ENCODE data around the gene COPZ1. TPM values are rescaled to one million over a fixed set of nuclear protein-coding genes. Genes with fewer than 3 reads are reported as not detected.

COPZ1 gene
- total and polyA plus RNA-seq, 2 donors (not counting 3 experiments of a cell fraction or from before 2014, with no cell fraction given) = 143 to 174 TPM

- no peak overlapping the region for H3K27ac ChIP-seq (ENCODE audit: insufficient read depth, low read depth, low read length)
- no peak overlapping the region for H3K9ac ChIP-seq (replicated peaks; ENCODE audit: extremely low read depth, insufficient read depth, low read length)
- H3K79me2 ChIP-seq (ENCODE audit: control insufficient read depth, insufficient read depth, low read length) = no peaks in the 10 kb centered on the region
- no peak overlapping the region for H2AFZ ChIP-seq (ENCODE audit: low read depth, low read length)
- dilution Hi-C loops (cut with MboI; ENCODE audit: extremely low pct_ligation_motif_present, low sequenced_read_pairs) (no loop called here), intact Hi-C loops (cut with micrococcal nuclease) (no loop called here)
- DNase-seq (ENCODE audit: low read depth, low spot score) (no peak), FAIRE-seq (no peak)
- H3K36me3 ChIP-seq (ENCODE audit: control insufficient read depth in 2 of 2, extremely low read depth in 1 of 2, insufficient read depth in 2 of 2, low read length in 2 of 2) = peaks cover 0 to under 1% of the 10 kb centered on the region in 2 experiments
- H3K9me1 ChIP-seq (replicated peaks; ENCODE audit: control insufficient read depth, extremely low read depth, insufficient read depth, low read length) = no peaks in the 10 kb centered on the region
- no peaks in the 10 kb centered on the region for H3K9me3 ChIP-seq (replicated peaks; ENCODE audit: control insufficient read depth, insufficient read depth, low read length)
- no peak overlapping the region for H3K4me2 ChIP-seq (ENCODE audit: insufficient read depth, low read length)
- ChIA-PET POLR2A (interaction anchor here (0.7 kb wide), 1 partner anchor 12 kb away, joined by 3 read pairs; no protein-coding TSS in a partner anchor), CTCF (interaction anchor here (0.6 to 3.0 kb wide), 7 partner anchors 9 to 358 kb away, joined by 3 to 15 read pairs (median 4); no protein-coding TSS in a partner anchor)
- no peak overlapping the region for H3K4me3 ChIP-seq (replicated peaks in 1 of 3; ENCODE audit: insufficient read depth in 1 of 3, low read depth in 1 of 3, low read length in 3 of 3)
- H4K20me1 ChIP-seq (replicated peaks; ENCODE audit: control insufficient read depth, extremely low read depth, insufficient read depth, low read length) = no peaks in the 10 kb centered on the region
- no peak for TF ChIP-seq JUN (IDR thresholded peaks at IDR 0.05; ENCODE audit: borderline replicate concordance, insufficient read depth, insufficient read length, low read depth)
- no peak for TF ChIP-seq POLR2A (IDR thresholded peaks at IDR 0.05; ENCODE audit: low read depth, low read length)
- H3K27me3 ChIP-seq (ENCODE audit: control insufficient read depth in 2 of 2, insufficient read depth in 2 of 2, low read length in 2 of 2) = no peaks in the 10 kb centered on the region
- no peaks in the 10 kb centered on the region for H3K4me1 ChIP-seq (ENCODE audit: control insufficient read depth, extremely low read depth, insufficient read depth, low read length)
- no TSS peak for BruUV-seq (replicated peaks)
These were observed 63.6 kb downstream of the COPZ1 start for GRCh38 chr12:54388237-54389133.

- H3K36me3 ChIP-seq (ENCODE audit: control insufficient read depth in 2 of 2, extremely low read depth in 1 of 2, insufficient read depth in 2 of 2, low read length in 2 of 2) = peaks cover 2 to 6% of the 10 kb centered on the region in 2 experiments
- dilution Hi-C loops (cut with MboI; ENCODE audit: extremely low pct_ligation_motif_present, low sequenced_read_pairs) = no loop called here
These were observed 64.2 kb downstream of the COPZ1 start for GRCh38 chr12:54389134-54389508.

More at GRCh38 chr12:54389134-54389508, 64.2 kb downstream of the COPZ1 start:
- BruUV-seq (replicated peaks) = no TSS peak
- H4K20me1 ChIP-seq (replicated peaks; ENCODE audit: control insufficient read depth, extremely low read depth, insufficient read depth, low read length) = no peaks in the 10 kb centered on the region
- ChIA-PET POLR2A (no interaction called here), CTCF (interaction anchor here (3.0 kb wide), 1 partner anchor 11 kb away, joined by 13 read pairs; no protein-coding TSS in a partner anchor)
- FAIRE-seq = no peak
- no peak overlapping the region for H3K4me2 ChIP-seq (ENCODE audit: insufficient read depth, low read length)
- H3K27me3 ChIP-seq (ENCODE audit: control insufficient read depth in 2 of 2, insufficient read depth in 2 of 2, low read length in 2 of 2) = no peaks in the 10 kb centered on the region
- H3K4me1 ChIP-seq (ENCODE audit: control insufficient read depth, extremely low read depth, insufficient read depth, low read length) = no peaks in the 10 kb centered on the region
- TF ChIP-seq POLR2AphosphoS5 (IDR thresholded peaks at IDR 0.05; ENCODE audit: insufficient read depth, low read depth, low read length) (peak; percentile 13), JUN (IDR thresholded peaks at IDR 0.05; ENCODE audit: borderline replicate concordance, insufficient read depth, insufficient read length, low read depth) (no peak), EZH2 (IDR thresholded peaks at IDR 0.05; ENCODE audit: borderline replicate concordance, low read depth, low read length, severe bottlenecking) (no peak), FOS (IDR thresholded peaks at IDR 0.05; ENCODE audit: borderline replicate concordance, insufficient read depth, low read length) (no peak)
- no peaks in the 10 kb centered on the region for H3K79me2 ChIP-seq (ENCODE audit: control insufficient read depth, insufficient read depth, low read length)
- H3K9me1 ChIP-seq (replicated peaks; ENCODE audit: control insufficient read depth, extremely low read depth, insufficient read depth, low read length) = no peaks in the 10 kb centered on the region
- H3K9me3 ChIP-seq (replicated peaks; ENCODE audit: control insufficient read depth, insufficient read depth, low read length) = no peaks in the 10 kb centered on the region
- H3K4me3 ChIP-seq (replicated peaks in 1 of 3; ENCODE audit: insufficient read depth in 1 of 3, low read depth in 1 of 3, low read length in 3 of 3) = no peak overlapping the region
- H3K9ac ChIP-seq (replicated peaks; ENCODE audit: extremely low read depth, insufficient read depth, low read length) = no peak overlapping the region
- no peak overlapping the region for H3K27ac ChIP-seq (ENCODE audit: insufficient read depth, low read depth, low read length)
- intact Hi-C loops (cut with micrococcal nuclease) = no loop called here
- no peak for DNase-seq (ENCODE audit: low read depth, low spot score)
- H2AFZ ChIP-seq (ENCODE audit: low read depth, low read length) = no peak overlapping the region

All from endothelial cell of umbilical vein (primary cell).